Ovary (tissue), 9 donors: ENCODE results near the gene TRAPPC8. TPM values are rescaled to one million over a fixed set of nuclear protein-coding genes. Genes with fewer than 3 reads are reported as not detected.
A peak's percentile ranks its signal among the peaks of the same experiment; 100 is the strongest.
"Not testable (repeated sequence)": the region's sequence is repeated elsewhere in the genome, so short reads cannot be mapped to it uniquely, and the experiment has no call there.

Source experiments
- DNase-seq, 5 donors: peaks; one replicate each; pipeline ENCODE4 v3.0.0-alpha.2; 2019 to 2020
- H3K27ac ChIP-seq, 2 donors: fragments of 200-600 bp; one replicate each; pipeline versions ENCODE4 v1.5.1 to v1.8.0; 2019 to 2022
- H3K27me3 ChIP-seq: fragments of 200-600 bp; one replicate; pipeline ENCODE4 v1.8.0; 2022
- H3K36me3 ChIP-seq: fragments of 200-600 bp; sonication (generic); one replicate; pipeline ENCODE4 v1.5.1; 2019
- H3K4me1 ChIP-seq: one replicate; pipeline ENCODE4 v1.8.1; 2013; ENCODE audit warnings: mild to moderate bottlenecking, moderate library complexity; ENCODE audit not compliant: insufficient read depth
- H3K4me3 ChIP-seq: fragments of 200-600 bp; sonication (generic); one replicate; pipeline ENCODE4 v1.5.1; 2017
- H3K9me3 ChIP-seq, 2 donors: fragments of 200-600 bp in 1 of 2; sonication (generic) in 1 of 2; one replicate each; pipeline versions ENCODE4 v1.5.1 to v1.8.1; 2013 to 2019; ENCODE audit warnings: mild to moderate bottlenecking in 1 of 2, moderate library complexity in 1 of 2
- EP300 ChIP-seq: sonication (generic); formaldehyde crosslinking; IDR thresholded peaks from one replicate; pipeline ENCODE4 v1.6.1; 2017; ENCODE audit warnings: antibody characterized with exemption
- POLR2A ChIP-seq: fragments of 450-650 bp; IDR thresholded peaks from one replicate; pipeline ENCODE4 v1.6.1; 2017; ENCODE audit warnings: antibody characterized with exemption, mild to moderate bottlenecking, moderate library complexity
- WGBS, 3 donors: extraction: QIAGEN DNeasy Blood & Tissue Kit in 1 of 3; methylation state at CpG; one replicate each; pipeline versions ENCODE4 v1.1.5 to v1.1.7; 2013 to 2017; 5-methylcytosine and 5-hydroxymethylcytosine counted together
- intact Hi-C, 4 donors: fragments of 100-400 bp; cut with DNase I; formaldehyde crosslinking; loops; one replicate each; pipeline versions ENCODE4 v1.11.0 to v1.15.1; 2022 to 2023
- polyA plus RNA-seq, 2 donors: library from polyadenylated mRNA; stranded (reverse); fragments of 200-250 nt in 1 of 2; fragments of 350-450 nt in 1 of 2; fragmentation: Illumina TruSeq in 1 of 2; extraction: RNeasy Lipid Tissue Mini Kit (QIAGEN cat#74804) in 1 of 2; gene quantifications; one replicate each; pipeline ENCODE4 v1.2.3, GENCODE V29; 2013 to 2014
- total RNA-seq, 7 donors: library from RNA; depleted of rRNA in 2 of 7; stranded (reverse); fragments of >200 nt in 2 of 7; fragmentation: NEBNext Ultra II Directional in 3 of 7; extraction: Animal tissue kit (Norgen Biotek cat#: 25700) in 3 of 7; gene quantifications; one replicate each; pipeline versions ENCODE4 v1.1.0 to v1.2.4, GENCODE V29; 2016 to 2023
- TF ChIP-seq, protein P1 (sequence below), 3 donors: fragments of 450-650 bp in 2 of 3; fragments of 200-600 bp in 1 of 3; IDR thresholded peaks; one replicate each; pipeline versions ENCODE4 v1.5.1 to v1.8.0; 2016 to 2022; ENCODE audit warnings: antibody characterized with exemption in 3 of 3, mild to moderate bottlenecking in 1 of 3
- donor health status: DM: no; HTN: no; CAD: no; lungs with moderate emphysema.
- donor health status: DM: no; HTN: no; CAD: no.
- donor health status: Bipolar disorder and iron deficiency.
- donor health status: DM: yes; HTN: yes; CAD: no.
- donor health status: DM: no; HTN: no; CAD: no.
- donor health status: DM: yes; HTN: yes; CAD: no.

Gene TRAPPC8
- total and polyA plus RNA-seq, 9 donors: 15.5 to 47.1 (median 31.1) TPM

DNA sequence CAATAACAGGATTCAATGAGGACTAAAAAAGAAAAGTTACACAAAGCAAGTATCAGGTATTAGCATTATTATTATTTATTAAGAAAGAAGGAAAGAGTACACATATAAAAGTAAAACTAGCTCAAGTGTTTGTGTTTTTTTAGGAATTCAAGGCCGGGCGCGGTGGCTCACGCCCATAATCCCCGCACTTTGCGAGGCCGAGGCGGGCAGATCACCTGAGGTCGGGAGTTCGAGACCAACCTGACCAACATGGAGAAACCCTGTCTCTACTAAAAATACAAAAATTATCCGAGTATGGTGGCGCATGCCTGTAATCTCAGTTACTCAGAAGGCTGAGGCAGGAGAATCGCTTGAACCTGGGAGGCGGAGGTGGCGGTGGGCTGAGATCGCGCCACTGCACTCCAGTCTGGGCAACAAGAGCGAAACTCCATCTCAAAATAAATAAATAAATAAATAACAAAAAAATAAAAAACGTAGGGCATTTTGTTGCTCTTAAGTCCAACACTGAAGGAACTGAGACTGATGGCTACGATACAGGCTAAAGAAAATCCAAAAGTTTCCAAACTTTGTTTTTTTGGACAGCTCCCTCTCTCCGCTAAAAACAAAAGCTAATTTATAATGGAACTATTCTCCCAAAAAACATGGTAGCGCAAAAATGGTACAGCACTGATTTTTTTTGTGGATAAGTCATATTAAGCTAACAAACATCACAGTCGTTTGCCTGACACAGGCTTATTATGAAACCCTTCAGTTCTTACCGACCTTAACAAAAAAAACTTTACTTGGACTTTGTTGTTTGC, 1.7 kb downstream of the TRAPPC8 start:
- Histone ChIP-seq H3K27me3 (no peaks in the 10 kb centered on the region), H3K27ac (no peak overlapping the region), H3K4me3 (peak overlapping the region; percentile 62), H3K4me1 (peaks cover 2% of the 10 kb centered on the region), H3K36me3 (no peaks in the 10 kb centered on the region), H3K9me3 (no peaks in the 10 kb centered on the region)
- intact Hi-C loops: loop anchor here in 1 of 4 donors (5.0 kb wide), 1 partner anchor 151 kb away; the partner anchor contains the start of gene RNF138
- WGBS, 3 donors: 76 to 86% (median 77%) methylated on average over 24 of the region's 24 CpGs
- DNase-seq: no peak
- TF ChIP-seq POLR2A (no peak), EP300 (no peak)
- TF ChIP-seq, protein P1, sequence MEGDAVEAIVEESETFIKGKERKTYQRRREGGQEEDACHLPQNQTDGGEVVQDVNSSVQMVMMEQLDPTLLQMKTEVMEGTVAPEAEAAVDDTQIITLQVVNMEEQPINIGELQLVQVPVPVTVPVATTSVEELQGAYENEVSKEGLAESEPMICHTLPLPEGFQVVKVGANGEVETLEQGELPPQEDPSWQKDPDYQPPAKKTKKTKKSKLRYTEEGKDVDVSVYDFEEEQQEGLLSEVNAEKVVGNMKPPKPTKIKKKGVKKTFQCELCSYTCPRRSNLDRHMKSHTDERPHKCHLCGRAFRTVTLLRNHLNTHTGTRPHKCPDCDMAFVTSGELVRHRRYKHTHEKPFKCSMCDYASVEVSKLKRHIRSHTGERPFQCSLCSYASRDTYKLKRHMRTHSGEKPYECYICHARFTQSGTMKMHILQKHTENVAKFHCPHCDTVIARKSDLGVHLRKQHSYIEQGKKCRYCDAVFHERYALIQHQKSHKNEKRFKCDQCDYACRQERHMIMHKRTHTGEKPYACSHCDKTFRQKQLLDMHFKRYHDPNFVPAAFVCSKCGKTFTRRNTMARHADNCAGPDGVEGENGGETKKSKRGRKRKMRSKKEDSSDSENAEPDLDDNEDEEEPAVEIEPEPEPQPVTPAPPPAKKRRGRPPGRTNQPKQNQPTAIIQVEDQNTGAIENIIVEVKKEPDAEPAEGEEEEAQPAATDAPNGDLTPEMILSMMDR (IDR thresholded peaks at IDR 0.05): no peak

DNA sequence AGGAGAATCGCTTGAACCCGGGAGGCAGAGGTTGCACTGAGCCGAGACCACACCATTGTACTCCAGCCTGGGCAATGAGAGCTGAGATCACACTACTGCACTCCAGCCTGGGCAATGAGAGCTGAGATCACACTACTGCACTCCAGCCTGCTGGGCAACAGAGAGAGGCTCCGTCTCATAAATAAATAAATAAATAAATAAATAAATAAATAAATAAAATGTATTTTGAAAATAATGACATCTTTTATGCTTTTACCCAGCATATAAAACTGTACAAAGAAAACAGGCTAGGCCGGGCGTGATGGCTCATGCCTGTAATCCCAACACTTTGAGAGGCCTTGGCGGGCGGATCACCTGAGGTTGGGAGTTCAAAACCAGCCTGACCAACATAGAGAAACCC, 8.2 kb downstream of the TRAPPC8 start:
- not testable (repeated sequence) for DNase-seq, H3K4me3 ChIP-seq, H3K9me3 ChIP-seq, H3K4me1 ChIP-seq, H3K27me3 ChIP-seq, H3K36me3 ChIP-seq, H3K27ac ChIP-seq
- WGBS, 3 donors: 94 to 98% (median 97%) methylated on average over 8 of the region's 8 CpGs
- intact Hi-C loops: loop anchor here in 1 of 4 donors (5.0 kb wide), 1 partner anchor 48 kb away; no protein-coding TSS in a partner anchor

DNA sequence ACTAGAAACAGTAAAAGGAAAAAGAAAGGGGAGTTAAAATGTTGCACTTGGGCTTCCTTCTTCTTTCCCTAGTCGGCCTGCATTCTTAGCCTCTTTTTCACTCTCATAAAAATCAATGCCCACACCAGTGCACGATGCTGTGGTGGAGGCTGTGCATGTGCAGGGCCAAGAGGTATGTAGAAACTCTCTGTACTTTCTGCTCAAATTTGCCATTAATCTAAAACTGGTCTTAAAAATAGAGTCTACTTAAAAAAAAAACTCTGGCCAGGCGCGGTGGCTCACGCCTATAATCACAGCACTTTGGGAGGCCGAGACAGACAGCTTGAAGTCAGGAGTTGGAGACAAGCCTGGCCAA, 11.1 kb downstream of the TRAPPC8 start:
- Histone ChIP-seq H3K36me3 (no peaks in the 10 kb centered on the region), H3K9me3 (no peaks in the 10 kb centered on the region), H3K4me1 (peaks cover 2% of the 10 kb centered on the region), H3K27ac (no peak overlapping the region), H3K27me3 (no peaks in the 10 kb centered on the region), H3K4me3 (no peak overlapping the region)
- 81 to 85% (median 82%) methylated on average over 6 of the region's 6 CpGs for WGBS, 3 donors
- no peak for DNase-seq
- TF ChIP-seq, protein P1 (IDR thresholded peaks at IDR 0.05): no peak
- TF ChIP-seq EP300 (no peak), POLR2A (no peak)
- intact Hi-C loops: loop anchor here in 1 of 4 donors (5.0 kb wide), 1 partner anchor 50 kb away; no protein-coding TSS in a partner anchor

DNA sequence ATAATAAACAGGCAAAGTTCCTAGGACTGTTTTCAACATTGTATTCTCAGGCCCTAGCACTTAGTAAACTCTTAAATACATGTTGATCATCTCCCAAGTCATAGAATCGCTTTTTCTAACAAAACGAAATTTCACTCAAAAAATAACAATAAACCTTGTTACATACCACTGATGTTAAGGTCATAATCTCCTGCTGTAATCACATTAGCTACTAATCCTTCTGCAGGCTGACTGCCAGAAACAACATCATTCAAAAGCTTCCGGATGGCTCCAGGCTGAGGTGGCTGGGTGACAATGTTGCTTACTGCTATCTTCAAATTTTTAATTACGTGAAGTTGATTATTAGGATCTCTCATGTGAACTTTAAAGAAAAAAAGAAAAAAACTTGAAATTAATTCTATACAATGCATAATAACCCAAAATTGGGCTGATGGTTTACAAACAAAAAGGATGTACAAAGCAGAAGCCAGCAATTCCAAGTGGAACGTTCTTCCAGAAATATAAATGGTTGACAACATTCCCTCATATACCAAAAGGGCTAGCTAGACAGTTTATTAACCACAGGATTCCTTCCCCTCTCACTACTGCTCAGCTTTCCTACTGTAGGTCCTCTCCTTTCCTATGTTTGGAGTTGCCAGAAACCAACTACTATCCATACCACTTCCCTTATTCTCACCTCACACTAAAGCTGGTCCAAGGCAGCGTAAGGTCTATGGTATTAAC, 11.6 kb downstream of the TRAPPC8 start:
- peaks cover 2% of the 10 kb centered on the region for H3K4me1 ChIP-seq
- TF ChIP-seq EP300 (no peak), POLR2A (no peak)
- TF ChIP-seq, protein P1 (IDR thresholded peaks at IDR 0.05): no peak
- H3K27ac ChIP-seq: no peak overlapping the region
- no peaks in the 10 kb centered on the region for H3K36me3 ChIP-seq
- no peaks in the 10 kb centered on the region for H3K9me3 ChIP-seq
- H3K27me3 ChIP-seq: no peaks in the 10 kb centered on the region
- intact Hi-C loops: loop anchor here in 1 of 4 donors (5.0 kb wide), 1 partner anchor 51 kb away; no protein-coding TSS in a partner anchor
- no peak overlapping the region for H3K4me3 ChIP-seq
- DNase-seq: no peak
- WGBS, 3 donors: 49 to 65% (median 60%) methylated on average over 6 of the region's 6 CpGs

DNA sequence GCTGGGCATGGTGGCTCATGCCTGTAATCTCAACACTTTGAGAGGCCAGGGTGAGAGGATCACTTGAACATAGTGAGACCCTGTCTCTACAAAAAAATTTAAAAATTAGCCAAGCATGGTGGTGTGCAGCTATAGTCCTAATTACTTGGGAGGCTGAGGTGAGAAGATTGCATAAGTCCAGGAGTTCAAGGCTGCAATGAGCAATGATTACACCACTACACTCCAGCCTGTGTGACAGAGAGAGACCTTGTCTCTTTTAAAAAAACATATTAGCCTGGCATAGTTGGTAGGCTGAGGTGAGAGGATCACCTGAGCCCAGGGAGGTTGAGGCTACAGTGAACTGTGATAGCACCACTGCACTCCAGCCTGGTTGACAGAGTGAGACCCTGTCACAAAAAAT, 13.7 kb downstream of the TRAPPC8 start:
- intact Hi-C loops: no loop called here
- no peak for DNase-seq
- no peaks in the 10 kb centered on the region for H3K27me3 ChIP-seq
- no peaks in the 10 kb centered on the region for H3K36me3 ChIP-seq
- TF ChIP-seq, protein P1 (IDR thresholded peaks at IDR 0.05): no peak
- TF ChIP-seq EP300 (no peak), POLR2A (no peak)
- peaks cover 2% of the 10 kb centered on the region for H3K4me1 ChIP-seq
- no peak overlapping the region for H3K27ac ChIP-seq
- no peak overlapping the region for H3K4me3 ChIP-seq
- no peaks in the 10 kb centered on the region for H3K9me3 ChIP-seq

DNA sequence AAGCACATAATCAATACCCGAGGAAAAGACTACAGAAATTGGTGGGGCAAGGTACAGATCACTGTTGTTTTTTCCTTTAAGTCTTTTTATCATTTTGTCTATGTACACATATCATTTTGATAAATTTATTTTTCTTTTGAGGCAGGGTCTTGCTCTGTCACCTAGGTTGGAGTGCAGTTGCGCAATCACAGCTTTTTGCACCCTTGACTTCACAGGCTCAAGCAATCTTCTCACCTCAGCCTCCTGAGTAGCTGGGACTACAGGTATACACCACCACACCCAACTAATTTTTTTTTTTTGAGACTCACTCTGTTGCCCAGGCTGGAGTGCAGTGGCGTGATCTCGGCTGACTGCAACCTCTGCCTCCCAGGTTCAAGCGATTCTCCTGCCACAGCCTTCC, 15.9 kb downstream of the TRAPPC8 start:
- H3K9me3 ChIP-seq, H3K4me3 ChIP-seq, H3K4me1 ChIP-seq, H3K27ac ChIP-seq, intact Hi-C loops, H3K36me3 ChIP-seq, H3K27me3 ChIP-seq, DNase-seq: not testable (repeated sequence)
- WGBS, 3 donors: 97 to 99% (median 98%) methylated on average over 5 of the region's 5 CpGs
